Omental fat pad (tissue), 4 donors: Measurements from ENCODE around the gene S100A11. TPM values are rescaled to one million over a fixed set of nuclear protein-coding genes. Genes with fewer than 3 reads are reported as not detected.
A peak's percentile ranks its signal among the peaks of the same experiment; 100 is the strongest.

ENCODE experiments used
- ATAC-seq: fragments of 150-250 bp; one replicate; pipeline ENCODE4 v1.9.1; 2016; ENCODE audit warnings: mild to moderate bottlenecking, moderate library complexity; ENCODE audit not compliant: low FRiP score
- DNase-seq: peaks from one replicate; pipeline ENCODE4 v3.0.0-alpha.2; 2019; ENCODE audit warnings: low spot score
- CTCF ChIP-seq, 3 donors: fragments of 450-650 bp; IDR thresholded peaks; one replicate each; pipeline ENCODE4 v1.5.1; 2016 to 2017; ENCODE audit warnings: antibody characterized with exemption in 3 of 3, mild to moderate bottlenecking in 3 of 3, moderate library complexity in 2 of 3
- total RNA-seq, 4 donors: library from RNA; depleted of rRNA; stranded (reverse); fragments of >200 nt; gene quantifications; one replicate each; pipeline ENCODE4 v1.1.0, GENCODE V29; 2016

The S100A11 gene
- total RNA-seq, 4 donors from 2014 or later: 211 to 389 (median 295) TPM

GRCh38 chr1:151995774-151996173 is 41.0 kb downstream of the S100A11 start:
- no peak for ATAC-seq
- no peak for DNase-seq
- TF ChIP-seq CTCF (IDR thresholded peaks at IDR 0.05): no peak

GRCh38 chr1:151994956-151995355 is 41.8 kb downstream of the S100A11 start:
- TF ChIP-seq CTCF (IDR thresholded peaks at IDR 0.05): no peak
- ATAC-seq (peak; percentile 30), DNase-seq (no peak)

GRCh38 chr1:151993734-151994496 is 42.9 kb downstream of the S100A11 start, which contains the start of gene S100A10:
S100A10 (minus strand) TSS chr1:151993859; CDS start chr1:151986230, 7,629 bp downstream.
- TF ChIP-seq CTCF (IDR thresholded peaks at IDR 0.05): no peak

GRCh38 chr1:151993084-151993733 is 43.6 kb downstream of the S100A11 start:
- TF ChIP-seq CTCF (IDR thresholded peaks at IDR 0.05): no peak
- DNase-seq (no peak), ATAC-seq (no peak)

More at GRCh38 chr1:151993734-151994496, 42.9 kb downstream of the S100A11 start, which contains the start of gene S100A10:
- no peak for DNase-seq
- peak; percentile 56 for ATAC-seq

- no peak for TF ChIP-seq CTCF (IDR thresholded peaks at IDR 0.05)
- peak; percentile 80 for DNase-seq
- ATAC-seq: peak; percentile 78
Measured at GRCh38 chr1:151992303-151993083, 44.3 kb downstream of the S100A11 start.

GRCh38 chr1:151991663-151992302 is 45.0 kb downstream of the S100A11 start:
- no peak for ATAC-seq
- no peak for DNase-seq

More at GRCh38 chr1:151991663-151992302, 45.0 kb downstream of the S100A11 start:
- no peak for TF ChIP-seq CTCF (IDR thresholded peaks at IDR 0.05)
